Measurements from ENCODE around the gene HEATR5A.

GRCh38 chr14:31261523-31261858, 158.9 kb downstream of the HEATR5A start:
- TF ChIP-seq CTCF (IDR thresholded peaks at IDR 0.05; ENCODE audit: low read depth, low read length) (no peak), MYC (IDR thresholded peaks at IDR 0.05; ENCODE audit: low read depth, low read length) (no peak)

All from NB4 (cell line).